ENCODE results near the gene SLC12A5.

SLC12A5 gene

GRCh38 chr20:45997187-45997586 is 31.8 kb upstream of the SLC12A5 start:
- Histone ChIP-seq H3K9me3 (ENCODE audit: control insufficient read depth, low read length) (no peaks in the 10 kb centered on the region), H3K4me3 (ENCODE audit: low read length) (no peak overlapping the region), H3K4me1 (ENCODE audit: control insufficient read depth, insufficient read depth, low read length) (peaks cover 11% of the 10 kb centered on the region), H3K27me3 (replicated peaks; ENCODE audit: control insufficient read depth, insufficient read depth, low read length) (peaks cover 34% of the 10 kb centered on the region), H3K9ac (ENCODE audit: low read length) (no peak overlapping the region), H3K36me3 (ENCODE audit: control insufficient read depth, insufficient read depth, low read length, severe bottlenecking) (no peaks in the 10 kb centered on the region)
- no peak for DNase-seq (ENCODE audit: low read depth)

GRCh38 chr20:45998337-45998736 is 30.7 kb upstream of the SLC12A5 start:
- Histone ChIP-seq H3K4me3 (ENCODE audit: low read length) (no peak overlapping the region), H3K9me3 (ENCODE audit: control insufficient read depth, low read length) (no peaks in the 10 kb centered on the region), H3K4me1 (ENCODE audit: control insufficient read depth, insufficient read depth, low read length) (peaks cover 8% of the 10 kb centered on the region), H3K9ac (ENCODE audit: low read length) (no peak overlapping the region), H3K27me3 (replicated peaks; ENCODE audit: control insufficient read depth, insufficient read depth, low read length) (peaks cover 38% of the 10 kb centered on the region), H3K36me3 (ENCODE audit: control insufficient read depth, insufficient read depth, low read length, severe bottlenecking) (no peaks in the 10 kb centered on the region)
- DNase-seq (ENCODE audit: low read depth): no peak

GRCh38 chr20:45998761-45999160 is 30.3 kb upstream of the SLC12A5 start:
- no peak overlapping the region for H3K9ac ChIP-seq (ENCODE audit: low read length)
- H3K27me3 ChIP-seq (replicated peaks; ENCODE audit: control insufficient read depth, insufficient read depth, low read length): peaks cover 38% of the 10 kb centered on the region
- peaks cover 5% of the 10 kb centered on the region for H3K4me1 ChIP-seq (ENCODE audit: control insufficient read depth, insufficient read depth, low read length)
- no peaks in the 10 kb centered on the region for H3K36me3 ChIP-seq (ENCODE audit: control insufficient read depth, insufficient read depth, low read length, severe bottlenecking)
- H3K9me3 ChIP-seq (ENCODE audit: control insufficient read depth, low read length): no peaks in the 10 kb centered on the region
- no peak overlapping the region for H3K4me3 ChIP-seq (ENCODE audit: low read length)
- no peak for DNase-seq (ENCODE audit: low read depth)

DNA sequence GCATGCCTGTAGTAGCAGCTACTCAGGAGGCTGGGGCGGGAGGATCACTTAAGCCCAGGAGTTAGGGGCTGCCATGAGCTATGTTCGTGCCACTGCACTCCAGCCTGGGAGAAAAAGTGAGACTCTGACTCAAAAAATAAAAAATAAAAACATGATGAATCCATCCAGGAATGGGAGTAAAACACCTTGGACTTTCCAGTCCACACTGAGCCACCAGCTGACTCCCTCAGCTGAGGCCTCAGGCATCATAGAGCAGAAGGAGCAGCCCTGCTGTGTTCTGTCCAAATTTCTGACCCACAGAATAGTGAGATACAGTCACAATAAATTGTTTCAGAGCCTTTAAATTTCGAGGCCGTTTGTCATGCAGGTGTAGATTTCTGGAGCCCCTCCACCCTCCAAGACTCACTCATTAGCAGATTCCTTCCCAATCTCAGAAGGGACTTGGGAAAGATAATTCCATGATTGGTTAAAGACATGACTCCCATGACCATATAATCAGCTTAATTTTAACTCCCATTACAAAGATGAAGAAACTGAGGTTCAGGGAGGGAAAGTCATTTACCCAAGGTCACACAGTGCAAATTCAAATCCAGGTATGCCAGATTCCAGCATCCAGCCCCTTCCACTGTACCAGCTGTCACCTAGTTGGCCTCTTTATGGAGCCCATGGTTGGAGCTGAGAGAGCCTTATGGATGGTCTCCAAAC is 29.3 kb upstream of the SLC12A5 start:
- Histone ChIP-seq H3K4me3 (ENCODE audit: low read length) (no peak overlapping the region), H3K4me1 (ENCODE audit: control insufficient read depth, insufficient read depth, low read length) (peaks cover 5% of the 10 kb centered on the region), H3K9ac (ENCODE audit: low read length) (no peak overlapping the region), H3K27me3 (replicated peaks; ENCODE audit: control insufficient read depth, insufficient read depth, low read length) (peaks cover 45% of the 10 kb centered on the region), H3K36me3 (ENCODE audit: control insufficient read depth, insufficient read depth, low read length, severe bottlenecking) (no peaks in the 10 kb centered on the region), H3K9me3 (ENCODE audit: control insufficient read depth, low read length) (no peaks in the 10 kb centered on the region)
- no peak for DNase-seq (ENCODE audit: low read depth)

DNA sequence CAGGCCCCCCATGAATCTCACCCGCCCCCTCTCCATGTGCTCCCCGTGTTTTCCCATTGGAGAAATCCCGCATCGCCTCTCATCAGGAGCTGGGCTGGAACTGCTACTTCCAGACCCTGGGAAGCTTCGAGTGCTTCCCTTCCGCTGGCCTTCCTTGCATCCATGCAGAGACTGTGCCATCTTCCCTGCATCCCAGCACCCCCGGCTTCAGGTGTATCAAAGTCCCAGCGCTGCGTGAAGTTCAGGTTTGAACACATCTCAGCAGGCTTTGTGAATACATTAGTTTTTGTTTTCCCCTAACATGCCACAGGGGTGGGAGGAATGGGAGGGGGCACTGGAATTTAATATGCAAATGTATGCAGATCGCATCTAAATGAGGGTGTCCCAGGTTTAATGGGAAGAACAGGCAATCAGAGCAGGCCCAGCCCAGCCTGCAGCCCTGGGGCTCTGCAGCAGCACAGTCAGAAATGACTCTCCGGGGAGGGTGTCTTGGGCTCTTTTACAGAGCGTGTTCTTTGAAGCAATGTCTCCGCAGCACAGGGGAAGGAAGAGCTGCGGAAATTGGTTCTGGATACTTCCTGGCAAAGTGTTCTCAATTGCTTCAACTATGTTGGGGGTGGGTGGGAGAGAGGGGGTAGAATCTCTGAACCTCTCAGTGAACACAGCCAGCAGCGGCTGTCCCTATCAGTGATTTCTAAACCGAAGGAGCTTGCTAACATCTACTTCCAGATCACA is 28.6 kb upstream of the SLC12A5 start:
- no peaks in the 10 kb centered on the region for H3K9me3 ChIP-seq (ENCODE audit: control insufficient read depth, low read length)
- H3K36me3 ChIP-seq (ENCODE audit: control insufficient read depth, insufficient read depth, low read length, severe bottlenecking): no peaks in the 10 kb centered on the region
- peaks cover 48% of the 10 kb centered on the region for H3K27me3 ChIP-seq (replicated peaks; ENCODE audit: control insufficient read depth, insufficient read depth, low read length)
- H3K9ac ChIP-seq (ENCODE audit: low read length): no peak overlapping the region
- peak; percentile 3 for DNase-seq (ENCODE audit: low read depth)
- H3K4me1 ChIP-seq (ENCODE audit: control insufficient read depth, insufficient read depth, low read length): peaks cover 5% of the 10 kb centered on the region
- no peak overlapping the region for H3K4me3 ChIP-seq (ENCODE audit: low read length)

DNA sequence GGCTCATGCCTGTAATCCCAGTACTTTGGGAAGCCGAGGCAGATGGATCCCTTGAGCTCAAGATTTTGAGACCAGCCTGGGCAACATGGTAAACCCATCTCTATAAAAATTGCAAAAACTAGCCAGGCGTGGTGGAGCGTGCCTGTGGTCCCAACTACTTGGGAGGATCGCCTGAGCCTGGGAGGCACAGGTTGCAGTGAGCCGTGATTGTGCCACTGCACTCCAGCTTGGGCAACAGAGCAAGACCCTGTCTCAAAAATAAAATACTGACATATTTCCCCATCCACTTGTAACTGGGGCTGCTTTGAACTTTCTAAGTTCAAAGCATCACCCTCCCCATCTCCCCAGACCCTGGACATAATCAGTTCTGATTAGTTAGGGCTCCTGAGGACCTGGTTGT is 27.5 kb upstream of the SLC12A5 start:
- no peaks in the 10 kb centered on the region for H3K36me3 ChIP-seq (ENCODE audit: control insufficient read depth, insufficient read depth, low read length, severe bottlenecking)
- H3K4me1 ChIP-seq (ENCODE audit: control insufficient read depth, insufficient read depth, low read length): peaks cover 5% of the 10 kb centered on the region
- no peak for DNase-seq (ENCODE audit: low read depth)
- H3K9ac ChIP-seq (ENCODE audit: low read length): no peak overlapping the region
- H3K27me3 ChIP-seq (replicated peaks; ENCODE audit: control insufficient read depth, insufficient read depth, low read length): peaks cover 56% of the 10 kb centered on the region
- no peak overlapping the region for H3K4me3 ChIP-seq (ENCODE audit: low read length)
- H3K9me3 ChIP-seq (ENCODE audit: control insufficient read depth, low read length): no peaks in the 10 kb centered on the region

- Histone ChIP-seq H3K4me3 (ENCODE audit: low read length) (no peak overlapping the region), H3K9ac (ENCODE audit: low read length) (no peak overlapping the region), H3K27me3 (replicated peaks; ENCODE audit: control insufficient read depth, insufficient read depth, low read length) (peaks cover 58% of the 10 kb centered on the region), H3K36me3 (ENCODE audit: control insufficient read depth, insufficient read depth, low read length, severe bottlenecking) (no peaks in the 10 kb centered on the region), H3K4me1 (ENCODE audit: control insufficient read depth, insufficient read depth, low read length) (peaks cover 5% of the 10 kb centered on the region), H3K9me3 (ENCODE audit: control insufficient read depth, low read length) (no peaks in the 10 kb centered on the region)
- DNase-seq (ENCODE audit: low read depth): no peak
Observed at GRCh38 chr20:46002008-46002407, 27.0 kb upstream of the SLC12A5 start.

DNA sequence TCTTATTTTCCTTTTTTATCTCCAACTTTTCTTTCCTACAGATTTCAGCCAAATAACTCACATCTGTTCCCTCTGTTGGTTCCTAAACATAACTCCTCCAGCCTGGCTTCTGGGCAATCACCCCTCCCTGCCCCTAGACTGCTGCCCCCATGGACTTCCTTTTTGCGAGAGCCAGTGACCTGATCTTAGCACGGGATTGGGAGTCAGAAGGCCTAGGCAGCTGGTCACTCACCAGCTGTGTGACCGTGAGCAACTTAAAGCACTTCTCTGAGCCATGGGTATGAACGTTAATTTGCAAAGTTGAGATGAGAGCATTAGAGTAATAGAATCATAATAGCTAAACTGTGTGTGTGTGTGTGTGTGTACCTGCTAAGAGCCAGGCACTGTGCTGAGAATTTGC is 24.8 kb upstream of the SLC12A5 start:
- H3K36me3 ChIP-seq (ENCODE audit: control insufficient read depth, insufficient read depth, low read length, severe bottlenecking): no peaks in the 10 kb centered on the region
- H3K4me1 ChIP-seq (ENCODE audit: control insufficient read depth, insufficient read depth, low read length): peaks cover 5% of the 10 kb centered on the region
- no peak for DNase-seq (ENCODE audit: low read depth)
- H3K4me3 ChIP-seq (ENCODE audit: low read length): no peak overlapping the region
- H3K9ac ChIP-seq (ENCODE audit: low read length): no peak overlapping the region
- no peaks in the 10 kb centered on the region for H3K9me3 ChIP-seq (ENCODE audit: control insufficient read depth, low read length)
- peaks cover 58% of the 10 kb centered on the region for H3K27me3 ChIP-seq (replicated peaks; ENCODE audit: control insufficient read depth, insufficient read depth, low read length)

GRCh38 chr20:46004889-46005473 is 24.0 kb upstream of the SLC12A5 start:
- DNase-seq (ENCODE audit: low read depth): no peak
- H3K27me3 ChIP-seq (replicated peaks; ENCODE audit: control insufficient read depth, insufficient read depth, low read length): peaks cover 60% of the 10 kb centered on the region
- H3K4me1 ChIP-seq (ENCODE audit: control insufficient read depth, insufficient read depth, low read length): peaks cover 5% of the 10 kb centered on the region
- H3K9me3 ChIP-seq (ENCODE audit: control insufficient read depth, low read length): no peaks in the 10 kb centered on the region
- H3K9ac ChIP-seq (ENCODE audit: low read length): no peak overlapping the region
- no peak overlapping the region for H3K4me3 ChIP-seq (ENCODE audit: low read length)
- no peaks in the 10 kb centered on the region for H3K36me3 ChIP-seq (ENCODE audit: control insufficient read depth, insufficient read depth, low read length, severe bottlenecking)

- Histone ChIP-seq H3K9me3 (ENCODE audit: control insufficient read depth, low read length) (no peaks in the 10 kb centered on the region), H3K27me3 (replicated peaks; ENCODE audit: control insufficient read depth, insufficient read depth, low read length) (peaks cover 72% of the 10 kb centered on the region)
Observed at GRCh38 chr20:46006022-46006705, 22.9 kb upstream of the SLC12A5 start.

DNA sequence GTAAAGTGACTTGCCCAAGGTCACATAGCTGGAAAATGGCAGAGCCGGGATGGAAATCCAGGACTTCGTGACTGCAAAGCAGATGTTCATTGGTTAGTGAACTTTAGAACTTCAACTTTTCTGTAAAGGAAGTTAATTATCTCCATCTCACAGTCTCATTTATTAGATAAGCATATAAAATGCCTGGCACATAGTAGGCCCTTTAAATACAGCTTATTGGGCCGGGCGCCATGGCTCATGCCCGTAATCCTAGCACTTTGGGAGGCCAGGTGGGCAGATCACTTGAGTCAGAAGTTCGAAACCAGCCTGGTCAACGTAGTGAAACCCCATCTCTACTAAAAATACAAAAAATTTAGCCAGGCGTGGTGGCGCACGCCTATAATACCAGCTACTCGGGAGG is 22.1 kb upstream of the SLC12A5 start:
- no peak for DNase-seq (ENCODE audit: low read depth)
- H3K27me3 ChIP-seq (replicated peaks; ENCODE audit: control insufficient read depth, insufficient read depth, low read length): peaks cover 77% of the 10 kb centered on the region

More at GRCh38 chr20:46006022-46006705, 22.9 kb upstream of the SLC12A5 start:
- no peak for DNase-seq (ENCODE audit: low read depth)
- no peaks in the 10 kb centered on the region for H3K36me3 ChIP-seq (ENCODE audit: control insufficient read depth, insufficient read depth, low read length, severe bottlenecking)
- H3K4me3 ChIP-seq (ENCODE audit: low read length): no peak overlapping the region
- H3K4me1 ChIP-seq (ENCODE audit: control insufficient read depth, insufficient read depth, low read length): peaks cover 7% of the 10 kb centered on the region
- H3K9ac ChIP-seq (ENCODE audit: low read length): no peak overlapping the region

More for the DNA sequence above, 22.1 kb upstream of the SLC12A5 start:
- H3K9me3 ChIP-seq (ENCODE audit: control insufficient read depth, low read length): no peaks in the 10 kb centered on the region
- no peak overlapping the region for H3K4me3 ChIP-seq (ENCODE audit: low read length)
- H3K4me1 ChIP-seq (ENCODE audit: control insufficient read depth, insufficient read depth, low read length): peaks cover 5% of the 10 kb centered on the region
- no peak overlapping the region for H3K9ac ChIP-seq (ENCODE audit: low read length)
- H3K36me3 ChIP-seq (ENCODE audit: control insufficient read depth, insufficient read depth, low read length, severe bottlenecking): no peaks in the 10 kb centered on the region
